GM21825 (cell line): Measurements from ENCODE around the gene PRKAR2B.
"Not testable (repeated sequence)": the region's sequence is repeated elsewhere in the genome, so short reads cannot be mapped to it uniquely, and the experiment has no call there.

ENCODE experiments used
- ATAC-seq: cut with Tn5 transposase; IDR thresholded peaks from one replicate; pipeline ENCODE4 v1.9.1; 2021; ENCODE audit warnings: mild to moderate bottlenecking, moderate library complexity; ENCODE audit not compliant: unreplicated experiment

The PRKAR2B gene

GRCh38 chr7:107026166-107026565, 18.3 kb upstream of the PRKAR2B start:
- ATAC-seq: no peak

DNA sequence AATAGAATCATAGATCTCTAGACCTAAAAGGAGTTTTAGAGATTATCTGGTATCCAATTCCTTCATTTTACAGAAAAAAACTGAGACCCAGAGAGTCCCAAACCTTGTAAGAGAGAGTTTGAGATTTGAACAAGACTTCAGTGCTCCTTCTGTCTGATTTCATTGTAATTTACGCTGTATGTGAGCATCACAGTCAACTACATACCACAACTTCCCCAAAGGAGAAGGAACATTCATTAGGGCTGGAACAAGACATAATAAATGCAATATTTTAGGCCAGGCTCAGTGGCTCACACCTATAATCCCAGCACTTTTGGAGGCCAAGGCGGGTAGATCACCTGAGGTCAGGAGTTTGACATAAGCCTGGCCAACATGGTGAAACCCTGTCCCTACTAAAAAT, 17.3 kb upstream of the PRKAR2B start:
- no peak for ATAC-seq

- ATAC-seq: no peak
Measured at GRCh38 chr7:107029061-107029763, 15.3 kb upstream of the PRKAR2B start.

DNA sequence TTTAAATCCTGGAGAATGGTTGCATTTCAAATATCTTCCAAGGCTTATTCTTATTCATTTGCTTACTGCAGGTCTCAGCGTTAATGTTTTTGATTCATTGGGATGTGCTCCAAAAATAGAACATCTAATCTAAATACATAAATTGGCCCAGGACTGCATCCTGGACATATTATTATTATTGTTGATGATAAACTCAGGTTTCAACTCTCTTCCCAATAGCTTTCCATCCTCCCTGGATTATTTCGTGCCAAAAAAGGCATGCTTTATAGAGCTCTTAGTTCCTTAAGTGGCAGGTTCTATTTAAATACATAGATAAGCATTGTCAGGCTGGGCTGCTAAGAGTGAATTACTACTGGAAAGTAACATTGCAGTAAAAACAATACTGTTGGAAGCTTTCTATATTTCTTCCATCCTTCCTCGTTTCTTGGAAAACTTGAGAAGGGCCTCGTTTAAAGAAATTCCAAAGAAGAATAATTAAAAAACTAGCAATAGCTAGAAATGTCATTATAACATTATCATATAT, 14.7 kb upstream of the PRKAR2B start:
- no peak for ATAC-seq

DNA sequence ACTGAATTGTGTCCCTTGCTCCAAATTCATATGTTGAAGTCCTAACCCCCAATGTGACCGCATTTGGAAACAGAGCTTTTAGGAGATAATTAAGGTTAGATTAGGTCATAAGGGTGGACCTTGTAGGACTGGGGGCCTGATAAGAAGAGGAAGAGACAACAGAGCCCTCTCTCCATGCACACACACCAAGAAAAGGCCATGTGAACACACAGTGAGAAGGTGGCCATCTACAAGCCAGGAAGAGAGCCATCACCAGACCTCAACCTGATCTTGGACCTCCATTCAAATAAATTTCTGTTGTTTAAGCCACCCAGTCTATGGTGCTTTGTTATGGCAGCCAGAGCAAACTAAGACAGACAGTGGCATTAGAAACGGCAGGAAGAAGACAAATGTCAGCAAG, 12.5 kb upstream of the PRKAR2B start:
- ATAC-seq: no peak

GRCh38 chr7:107032720-107033438, 11.6 kb upstream of the PRKAR2B start:
- ATAC-seq: no peak

- no peak for ATAC-seq
Measured at GRCh38 chr7:107034553-107034952, 10.0 kb upstream of the PRKAR2B start.

DNA sequence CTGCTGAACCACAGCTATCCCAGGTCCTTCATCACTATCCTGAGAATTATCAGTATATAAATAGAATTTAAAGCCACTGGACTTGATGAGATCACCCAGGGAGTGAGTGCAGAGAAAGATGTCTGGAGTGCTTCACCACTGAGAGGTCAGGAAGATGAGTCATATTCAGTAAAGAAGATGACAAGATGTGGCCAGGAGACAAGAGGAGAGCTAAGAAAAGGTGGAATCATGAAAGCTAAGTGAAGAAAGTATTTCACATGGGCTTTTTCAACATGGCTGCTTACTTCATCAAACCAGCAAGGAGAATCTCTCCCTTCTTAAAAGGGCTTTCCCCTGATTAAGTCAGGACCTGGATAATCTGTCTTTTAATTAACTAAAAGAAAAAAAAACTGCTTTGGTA, 9.1 kb upstream of the PRKAR2B start:
- no peak for ATAC-seq

DNA sequence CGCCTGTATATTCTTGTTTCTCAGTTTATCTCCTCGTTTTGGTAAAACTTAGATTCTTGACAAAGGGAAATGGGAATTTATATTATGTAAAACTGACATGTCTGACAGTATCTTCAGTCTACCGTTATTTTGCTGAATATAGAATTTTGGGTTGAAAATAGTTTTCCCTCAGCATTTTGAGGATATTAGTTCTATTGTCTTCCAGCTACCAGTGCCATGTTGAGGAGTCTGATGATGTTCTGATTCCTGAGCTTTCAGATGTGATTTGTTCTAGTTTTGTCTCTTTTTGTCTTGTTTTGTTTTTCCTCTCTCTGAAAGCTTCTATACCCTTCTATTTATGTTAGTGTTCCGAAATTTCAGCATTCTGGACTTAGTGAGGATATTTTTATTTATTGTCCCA, 8.0 kb upstream of the PRKAR2B start:
- no peak for ATAC-seq

DNA sequence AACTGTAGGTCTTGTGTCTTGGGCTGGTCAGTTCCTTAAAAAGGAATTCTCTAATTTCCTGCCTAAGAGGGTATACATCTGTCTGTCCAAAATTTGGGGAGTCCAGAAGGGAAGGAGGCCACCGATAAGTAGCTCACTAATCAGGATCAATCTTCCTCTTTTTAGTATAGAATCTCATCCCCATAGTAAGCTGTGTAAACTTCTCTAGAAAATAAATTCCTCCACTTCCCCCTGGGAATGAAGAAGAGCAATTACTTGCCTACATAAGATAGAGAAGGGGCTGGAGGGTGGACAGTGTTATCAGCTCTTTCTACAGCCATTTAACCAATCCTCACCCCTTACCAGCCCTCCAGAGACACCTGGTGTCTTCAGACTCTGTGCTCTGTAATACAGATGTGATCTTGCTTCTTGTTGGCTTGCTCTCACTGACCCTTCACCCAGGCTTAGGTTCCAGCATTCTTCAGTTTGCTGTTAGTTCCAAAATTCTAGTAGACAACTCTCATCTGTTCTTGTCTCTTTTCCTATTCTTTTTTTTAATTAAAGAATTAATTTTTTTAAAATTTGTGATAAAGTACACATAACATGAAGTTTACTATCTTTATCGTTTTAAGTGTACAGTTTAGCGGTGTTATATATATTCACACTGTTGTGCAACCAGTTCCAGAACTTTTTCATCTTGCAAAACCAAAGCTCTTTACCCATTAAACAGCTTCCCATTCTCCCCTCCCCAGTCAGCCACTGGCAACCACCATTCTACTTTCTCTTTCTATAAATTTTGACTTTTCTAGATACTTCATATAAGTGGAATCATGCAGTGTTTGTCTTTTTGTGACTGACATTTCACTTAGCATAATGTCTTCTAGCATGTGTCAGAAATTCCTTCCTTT, 6.5 kb upstream of the PRKAR2B start:
- no peak for ATAC-seq

DNA sequence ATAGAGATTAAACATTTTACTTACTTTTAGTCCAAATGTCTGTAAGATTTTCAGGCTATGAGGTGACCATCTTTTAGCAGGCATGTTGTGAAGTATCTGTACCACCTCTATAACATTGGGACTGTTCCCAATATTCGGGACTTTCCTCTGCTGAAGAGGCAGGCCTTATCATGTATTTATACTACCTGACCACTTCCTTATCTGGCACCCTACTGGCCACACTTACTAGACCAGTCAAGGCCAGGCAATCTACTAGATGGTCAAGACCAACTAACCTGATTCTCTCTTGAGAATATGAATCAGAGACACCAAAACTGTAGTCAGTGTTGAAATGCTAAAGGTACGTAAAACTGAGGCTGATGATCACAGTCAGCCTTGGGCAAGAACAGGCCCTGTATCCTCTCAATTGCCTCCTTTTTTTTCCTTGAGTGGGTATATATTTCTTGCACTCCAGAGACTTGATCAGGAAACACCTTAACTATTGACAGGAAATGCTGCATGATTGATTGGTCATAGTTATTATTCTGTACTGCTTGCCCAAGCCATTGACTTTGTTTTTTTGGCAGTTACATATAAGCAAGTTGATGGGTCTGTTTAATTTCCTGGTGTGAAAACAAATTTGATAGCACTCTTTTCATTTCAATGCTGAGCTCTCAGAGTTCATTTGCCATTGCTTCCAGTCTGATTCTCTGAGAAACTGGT, 5.2 kb upstream of the PRKAR2B start:
- ATAC-seq: no peak

GRCh38 chr7:107041097-107041496, 3.4 kb upstream of the PRKAR2B start:
- no peak for ATAC-seq

GRCh38 chr7:107041764-107042163, 2.7 kb upstream of the PRKAR2B start:
- not testable (repeated sequence) for ATAC-seq

GRCh38 chr7:107042326-107042910, 2.1 kb upstream of the PRKAR2B start:
- not testable (repeated sequence) for ATAC-seq

GRCh38 chr7:107043491-107043890, 1.0 kb upstream of the PRKAR2B start:
- no peak for ATAC-seq

GRCh38 chr7:107043921-107044346, 571 bp upstream of the PRKAR2B start:
- no peak for ATAC-seq

- ATAC-seq: no peak
Measured at GRCh38 chr7:107045195-107045960, 873 bp downstream of the PRKAR2B start.

GRCh38 chr7:107045980-107046379, 1.5 kb downstream of the PRKAR2B start:
- no peak for ATAC-seq

- ATAC-seq: no peak
Measured at GRCh38 chr7:107046491-107047259, 2.2 kb downstream of the PRKAR2B start.
